Lower leg skin (tissue), 4 donors: ENCODE measurements around the gene RBM33. TPM values are rescaled to one million over a fixed set of nuclear protein-coding genes. Genes with fewer than 3 reads are reported as not detected.

Experiments
- DNase-seq, 2 donors: peaks; one replicate each; pipeline ENCODE4 v3.0.0-alpha.2; 2019; ENCODE audit warnings: low spot score in 2 of 2
- H3K4me3 ChIP-seq: fragments of 200-600 bp; sonication (generic); 2 replicates; pipeline ENCODE4 v1.5.1; 2017; ENCODE audit warnings: mild to moderate bottlenecking, low read depth; ENCODE audit not compliant: poor library complexity, severe bottlenecking
- CTCF ChIP-seq, 3 donors: fragments of 450-650 bp; IDR thresholded peaks; one replicate each; pipeline ENCODE4 v1.5.1; 2016; ENCODE audit warnings: antibody characterized with exemption in 3 of 3, mild to moderate bottlenecking in 3 of 3, moderate library complexity in 2 of 3
- POLR2A ChIP-seq, 2 donors: fragments of 450-650 bp; IDR thresholded peaks; one replicate each; pipeline ENCODE4 v1.6.1; 2016 to 2017; ENCODE audit warnings: antibody characterized with exemption in 2 of 2, mild to moderate bottlenecking in 1 of 2, moderate library complexity in 1 of 2
- WGBS, 2 donors: methylation state at CpG; one replicate each; pipeline ENCODE4 v1.1.5; 2018; 5-methylcytosine and 5-hydroxymethylcytosine counted together
- intact Hi-C: fragments of 100-400 bp; cut with DNase I; formaldehyde crosslinking; loops from one replicate; pipeline ENCODE4 v1.15.0; 2023; ENCODE audit warnings: low total_unique reads
- total RNA-seq, 4 donors: library from RNA; depleted of rRNA; stranded (reverse); fragments of >200 nt; gene quantifications; one replicate each; pipeline ENCODE4 v1.1.0, GENCODE V29; 2016

RBM33 gene
- total RNA-seq, 4 donors from 2014 or later, result 35.8 to 83.9 (median 56.7) TPM

GRCh38 chr7:155792999-155793560, 148.6 kb downstream of the RBM33 start:
- no peak for DNase-seq
- intact Hi-C loops, result loop anchor here (10.0 kb wide), 1 partner anchor 1032 kb away; no protein-coding TSS in a partner anchor
- H3K4me3 ChIP-seq, result no peak overlapping the region
- 88 to 89% methylated on average over 11 of the region's 11 CpGs for WGBS, 2 donors
- TF ChIP-seq CTCF (IDR thresholded peaks at IDR 0.05) (no peak), POLR2A (IDR thresholded peaks at IDR 0.05) (no peak)

GRCh38 chr7:155793720-155794119, 149.3 kb downstream of the RBM33 start:
- intact Hi-C loops, result loop anchor here (10.0 kb wide), 1 partner anchor 1031 kb away; no protein-coding TSS in a partner anchor
- no peak for DNase-seq
- TF ChIP-seq CTCF (IDR thresholded peaks at IDR 0.05), result no peak
- TF ChIP-seq POLR2A (IDR thresholded peaks at IDR 0.05), result no peak
- no peak overlapping the region for H3K4me3 ChIP-seq
- 81 to 83% methylated on average over 4 of the region's 4 CpGs for WGBS, 2 donors

- TF ChIP-seq CTCF (IDR thresholded peaks at IDR 0.05) (no peak), POLR2A (IDR thresholded peaks at IDR 0.05) (no peak)
- no peak for DNase-seq
- intact Hi-C loops, result loop anchor here (10.0 kb wide), 1 partner anchor 1031 kb away; no protein-coding TSS in a partner anchor
- 61 to 79% methylated on average over 9 of the region's 9 CpGs for WGBS, 2 donors
- no peak overlapping the region for H3K4me3 ChIP-seq
Observed at GRCh38 chr7:155794196-155794595, 149.7 kb downstream of the RBM33 start.

- TF ChIP-seq CTCF (IDR thresholded peaks at IDR 0.05) (no peak), POLR2A (IDR thresholded peaks at IDR 0.05) (no peak)
- WGBS, 2 donors, result 80 to 89% methylated on average over 7 of the region's 7 CpGs
- intact Hi-C loops, result loop anchor here (10.0 kb wide), 1 partner anchor 1029 kb away; no protein-coding TSS in a partner anchor
- DNase-seq, result no peak
- H3K4me3 ChIP-seq, result no peak overlapping the region
Observed at GRCh38 chr7:155795401-155795800, 150.9 kb downstream of the RBM33 start.

GRCh38 chr7:155795951-155796350, 151.5 kb downstream of the RBM33 start:
- no peak for TF ChIP-seq CTCF (IDR thresholded peaks at IDR 0.05)
- no peak for TF ChIP-seq POLR2A (IDR thresholded peaks at IDR 0.05)
- H3K4me3 ChIP-seq, result no peak overlapping the region
- no peak for DNase-seq
- WGBS, 2 donors, result 77 to 83% methylated on average over 8 of the region's 8 CpGs
- intact Hi-C loops, result loop anchor here (10.0 kb wide), 1 partner anchor 1029 kb away; no protein-coding TSS in a partner anchor
